Activated T-cell treated with anti-CD3 and anti-CD28 coated beads for 48 hours (primary cell): Measurements from ENCODE around the gene USP17L26.
A peak's percentile ranks its signal among the peaks of the same experiment; 100 is the strongest.
"Not testable (repeated sequence)": the region's sequence is repeated elsewhere in the genome, so short reads cannot be mapped to it uniquely, and the experiment has no call there.

Experiments used
- DNase-seq: peaks from one replicate; pipeline ENCODE4 v3.0.0-alpha.2; 2020; ENCODE audit warnings: low read depth

Gene USP17L26

GRCh38 chr4:9334358-9334757, at the start of gene USP17L26:
Gene USP17L26, plus strand, starts transcription at chr4:9334658. Its CDS starts 0 bp downstream, at chr4:9334658.
- not testable (repeated sequence) for DNase-seq

- not testable (repeated sequence) for DNase-seq
Measured at GRCh38 chr4:9324191-9324590, 10.3 kb upstream of the USP17L26 start.

- DNase-seq = not testable (repeated sequence)
Measured at GRCh38 chr4:9324865-9325264, 9.6 kb upstream of the USP17L26 start, which contains the start of gene USP17L24. Gene USP17L24, plus strand, starts transcription at chr4:9325165. Its CDS starts 0 bp downstream, at chr4:9325165.

- not testable (repeated sequence) for DNase-seq
Measured at GRCh38 chr4:9329611-9330010, 4.8 kb upstream of the USP17L26 start, which contains the start of gene USP17L25. Gene USP17L25, plus strand, starts transcription at chr4:9329911. Its CDS starts 0 bp downstream, at chr4:9329911.

- not testable (repeated sequence) for DNase-seq
Measured at GRCh38 chr4:9339103-9339502, 4.6 kb downstream of the USP17L26 start, which contains the start of gene USP17L5. Gene USP17L5, plus strand, starts transcription at chr4:9339403. Its CDS starts 0 bp downstream, at chr4:9339403.

GRCh38 chr4:9343848-9344247, 9.4 kb downstream of the USP17L26 start, which contains the start of gene USP17L27:
Gene USP17L27, plus strand, starts transcription at chr4:9344148. Its CDS starts 0 bp downstream, at chr4:9344148.
- not testable (repeated sequence) for DNase-seq

GRCh38 chr4:9348593-9348992, 14.1 kb downstream of the USP17L26 start, which contains the start of gene USP17L28:
Gene USP17L28, plus strand, starts transcription at chr4:9348893. Its CDS starts 0 bp downstream, at chr4:9348893.
- not testable (repeated sequence) for DNase-seq

- DNase-seq = not testable (repeated sequence)
Measured at GRCh38 chr4:9350866-9351265, 16.4 kb downstream of the USP17L26 start.

GRCh38 chr4:9353338-9353737, 18.9 kb downstream of the USP17L26 start, which contains the start of gene USP17L29:
Gene USP17L29, plus strand, starts transcription at chr4:9353638. Its CDS starts 0 bp downstream, at chr4:9353638.
- not testable (repeated sequence) for DNase-seq

GRCh38 chr4:9362829-9363228, 28.4 kb downstream of the USP17L26 start, which contains the start of gene USP17L30:
Gene USP17L30, plus strand, starts transcription at chr4:9363129. Its CDS starts 0 bp downstream, at chr4:9363129.
- DNase-seq = not testable (repeated sequence)

GRCh38 chr4:9379881-9380280, 45.4 kb downstream of the USP17L26 start:
- DNase-seq = not testable (repeated sequence)

GRCh38 chr4:9381012-9381534, 46.6 kb downstream of the USP17L26 start:
- peak; percentile 54 for DNase-seq

- no peak for DNase-seq
Measured at GRCh38 chr4:9384126-9384525, 49.7 kb downstream of the USP17L26 start.
